Glutamatergic neuron (in vitro differentiated cells): ENCODE results near the gene SSR3. TPM values are rescaled to one million over a fixed set of nuclear protein-coding genes. Genes with fewer than 3 reads are reported as not detected.

Source experiments
- DNase-seq: peaks from one replicate; pipeline ENCODE4 v3.0.0; 2022
- H3K27ac Mint-ChIP-seq: one replicate; pipeline ENCODE4 v1.8.0; 2020; ENCODE audit warnings: mild to moderate bottlenecking, mixed read lengths, inconsistent platforms; ENCODE audit not compliant: unreplicated experiment
- H3K27me3 Mint-ChIP-seq: one replicate; pipeline ENCODE4 v1.8.0; 2020; ENCODE audit warnings: mild to moderate bottlenecking, moderate library complexity, mixed read lengths, inconsistent platforms; ENCODE audit not compliant: unreplicated experiment
- H3K36me3 Mint-ChIP-seq: one replicate; pipeline ENCODE4 v1.8.0; 2020; ENCODE audit warnings: mild to moderate bottlenecking, mixed read lengths, inconsistent platforms; ENCODE audit not compliant: unreplicated experiment
- H3K4me1 Mint-ChIP-seq: one replicate; pipeline ENCODE4 v1.8.0; 2020; ENCODE audit warnings: mild to moderate bottlenecking, low read depth, mixed read lengths, inconsistent platforms; ENCODE audit not compliant: unreplicated experiment
- H3K4me3 Mint-ChIP-seq: one replicate; pipeline ENCODE4 v1.8.0; 2020; ENCODE audit warnings: mild to moderate bottlenecking, mixed read lengths, inconsistent platforms; ENCODE audit not compliant: unreplicated experiment
- H3K9me3 Mint-ChIP-seq: one replicate; pipeline ENCODE4 v1.8.0; 2020; ENCODE audit warnings: mild to moderate bottlenecking, moderate library complexity, mixed read lengths, inconsistent platforms; ENCODE audit not compliant: unreplicated experiment
- CTCF ChIP-seq: fragments of 200-600 bp; sonication (generic); IDR thresholded peaks from one replicate; pipeline ENCODE4 v1.5.0; 2021; ENCODE audit not compliant: partially characterized antibody, unreplicated experiment
- long read RNA-seq: library from polyadenylated mRNA; unstranded; transcript quantifications from one replicate; pipeline ENCODE4 v2.0.0, GENCODE V29; 2020; ENCODE audit not compliant: unreplicated experiment
- total RNA-seq: library from RNA; stranded (reverse); fragmentation: NEBNext Ultra II Directional; extraction: Animal tissue kit (Norgen Biotek cat#: 25700); gene quantifications from one replicate; pipeline ENCODE4 v1.2.1, GENCODE V29; 2021; ENCODE audit not compliant: unreplicated experiment

Gene SSR3
- total RNA-seq, result 94.5 TPM
- long read RNA-seq, transcript SSR3-201 (5 exons, 3,716 nt), result major isoform, 37 of 49 reads
- long read RNA-seq, partial matches to known transcripts, result 1 of 49 reads
- long read RNA-seq, other reads (novel, unspliced or antisense), result 7 of 49 reads

- Mint-ChIP-seq H3K9me3 (peaks cover 7% of the 10 kb centered on the region), H3K4me1 (peaks cover 24% of the 10 kb centered on the region), H3K27me3 (peaks cover 4% of the 10 kb centered on the region), H3K4me3 (peak within 1 kb of the TSS; percentile 96), H3K27ac (peak within 1 kb of the TSS; percentile 91), H3K36me3 (no peaks in the 10 kb centered on the region)
- peak; percentile 99 for DNase-seq
- TF ChIP-seq CTCF, result peak; percentile 61
Measured at GRCh38 chr3:156554842-156555687, at the start of gene SSR3. Gene SSR3 (minus strand): TSS chr3:156555117. CDS start chr3:156555089, 28 bp downstream.

DNA sequence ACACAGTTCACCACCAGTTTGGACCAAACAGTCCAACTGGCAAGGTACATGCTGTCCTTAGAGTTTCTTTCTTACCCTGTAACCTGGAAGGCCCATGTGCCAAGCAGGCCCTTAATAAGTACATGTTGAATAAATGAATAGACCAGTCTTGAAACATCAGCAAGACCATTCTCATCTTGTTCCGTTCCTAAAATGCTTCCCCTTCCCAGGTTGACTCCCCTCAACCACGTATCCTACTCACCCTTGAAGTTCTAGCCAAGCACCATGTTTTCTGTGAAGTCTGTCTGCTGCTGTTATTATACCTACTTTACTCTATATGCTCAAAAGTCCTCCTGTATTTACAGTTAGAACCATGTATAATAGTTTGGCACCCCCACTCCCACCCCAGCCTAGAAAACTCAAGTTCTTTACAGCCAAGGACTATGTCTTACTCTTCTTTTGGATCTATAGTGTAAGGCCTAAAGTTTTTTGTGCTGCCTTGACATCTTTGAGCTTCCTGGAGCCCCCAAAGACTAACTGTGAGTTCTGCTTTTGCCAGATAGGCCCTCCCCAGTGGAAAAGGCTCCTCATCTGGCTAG is 49.2 kb upstream of the SSR3 start:
- Mint-ChIP-seq H3K27me3 (no peaks in the 10 kb centered on the region), H3K27ac (no peak overlapping the region), H3K4me3 (no peak overlapping the region), H3K4me1 (peaks cover 5% of the 10 kb centered on the region), H3K36me3 (no peaks in the 10 kb centered on the region), H3K9me3 (peaks cover under 1% of the 10 kb centered on the region)
- no peak for TF ChIP-seq CTCF
- DNase-seq, result no peak

DNA sequence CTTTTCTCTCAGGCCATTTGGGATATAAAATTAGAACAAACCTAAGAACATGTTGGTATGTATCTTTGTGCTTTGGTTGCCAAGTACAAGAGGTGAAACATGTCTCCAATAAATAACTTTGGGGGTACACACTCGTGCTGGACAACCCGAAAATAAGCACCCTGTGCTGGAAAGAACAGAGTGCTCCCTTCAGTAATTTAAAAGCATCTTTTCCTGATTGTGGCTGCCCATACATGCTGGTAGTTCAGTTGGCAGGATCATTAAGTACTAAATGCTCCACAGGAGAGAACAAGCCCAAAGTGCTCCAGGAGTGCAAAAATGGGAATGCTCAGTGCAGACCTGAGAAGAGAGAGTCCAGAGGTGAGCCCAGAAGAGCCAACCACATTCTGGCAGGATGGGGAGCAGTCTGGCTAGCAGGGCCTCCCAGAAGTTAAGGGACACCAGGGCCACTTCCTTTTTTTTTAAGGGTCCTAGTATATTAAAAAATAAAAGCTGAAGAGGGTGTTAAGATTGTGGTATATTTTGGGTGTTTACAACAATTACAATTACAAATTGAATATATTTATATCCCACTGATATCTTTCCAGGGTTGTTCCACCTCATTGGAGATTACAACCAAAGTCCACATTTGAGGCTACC is 48.6 kb upstream of the SSR3 start:
- Mint-ChIP-seq H3K9me3 (peaks cover 2% of the 10 kb centered on the region), H3K4me1 (peaks cover 7% of the 10 kb centered on the region), H3K27me3 (no peaks in the 10 kb centered on the region), H3K4me3 (no peak overlapping the region), H3K27ac (no peak overlapping the region), H3K36me3 (no peaks in the 10 kb centered on the region)
- no peak for DNase-seq
- no peak for TF ChIP-seq CTCF

- Mint-ChIP-seq H3K27ac (no peak overlapping the region), H3K4me1 (peaks cover 7% of the 10 kb centered on the region), H3K4me3 (no peak overlapping the region), H3K36me3 (no peaks in the 10 kb centered on the region), H3K9me3 (peaks cover 2% of the 10 kb centered on the region), H3K27me3 (no peaks in the 10 kb centered on the region)
- no peak for DNase-seq
- no peak for TF ChIP-seq CTCF
Measured at GRCh38 chr3:156602424-156602823, 47.5 kb upstream of the SSR3 start.
